GM12874 (cell line): ENCODE measurements around the gene ACP7.

Source experiments
- TF ChIP-seq, protein P1 (sequence below): IDR thresholded peaks from 2 replicates; pipeline ENCODE4 v1.5.1; 2011; ENCODE audit warnings: low read depth, mild to moderate bottlenecking, control low read depth, low read length, moderate library complexity; ENCODE audit not compliant: insufficient read depth

ACP7 gene

GRCh38 chr19:39064405-39064804 is 19.8 kb upstream of the ACP7 start:
- TF ChIP-seq, protein P1, sequence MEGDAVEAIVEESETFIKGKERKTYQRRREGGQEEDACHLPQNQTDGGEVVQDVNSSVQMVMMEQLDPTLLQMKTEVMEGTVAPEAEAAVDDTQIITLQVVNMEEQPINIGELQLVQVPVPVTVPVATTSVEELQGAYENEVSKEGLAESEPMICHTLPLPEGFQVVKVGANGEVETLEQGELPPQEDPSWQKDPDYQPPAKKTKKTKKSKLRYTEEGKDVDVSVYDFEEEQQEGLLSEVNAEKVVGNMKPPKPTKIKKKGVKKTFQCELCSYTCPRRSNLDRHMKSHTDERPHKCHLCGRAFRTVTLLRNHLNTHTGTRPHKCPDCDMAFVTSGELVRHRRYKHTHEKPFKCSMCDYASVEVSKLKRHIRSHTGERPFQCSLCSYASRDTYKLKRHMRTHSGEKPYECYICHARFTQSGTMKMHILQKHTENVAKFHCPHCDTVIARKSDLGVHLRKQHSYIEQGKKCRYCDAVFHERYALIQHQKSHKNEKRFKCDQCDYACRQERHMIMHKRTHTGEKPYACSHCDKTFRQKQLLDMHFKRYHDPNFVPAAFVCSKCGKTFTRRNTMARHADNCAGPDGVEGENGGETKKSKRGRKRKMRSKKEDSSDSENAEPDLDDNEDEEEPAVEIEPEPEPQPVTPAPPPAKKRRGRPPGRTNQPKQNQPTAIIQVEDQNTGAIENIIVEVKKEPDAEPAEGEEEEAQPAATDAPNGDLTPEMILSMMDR: no peak

- TF ChIP-seq, protein P1: no peak
These were observed 18.2 kb upstream of the ACP7 start for GRCh38 chr19:39065928-39066327.

DNA sequence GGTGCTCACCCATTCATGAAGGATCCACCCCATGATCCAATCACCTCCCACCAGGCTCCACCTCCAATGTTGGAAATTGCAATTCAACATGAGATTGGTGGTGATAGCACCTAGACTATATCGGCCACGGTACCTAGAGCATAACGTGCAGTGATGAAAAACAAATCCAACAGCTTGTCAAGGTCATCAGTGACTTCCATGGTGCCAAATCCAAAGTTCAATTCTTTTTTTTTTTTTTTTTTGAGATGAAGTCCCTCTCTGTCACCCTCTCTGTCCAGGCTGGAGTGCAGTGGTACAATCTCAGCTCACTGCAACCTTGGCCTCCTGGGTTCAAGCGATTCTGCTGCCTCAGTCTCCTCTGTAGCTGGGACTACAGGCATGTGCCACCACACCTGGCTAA is 17.1 kb upstream of the ACP7 start:
- TF ChIP-seq, protein P1: no peak

GRCh38 chr19:39070888-39071287 is 13.3 kb upstream of the ACP7 start:
- TF ChIP-seq, protein P1: no peak

DNA sequence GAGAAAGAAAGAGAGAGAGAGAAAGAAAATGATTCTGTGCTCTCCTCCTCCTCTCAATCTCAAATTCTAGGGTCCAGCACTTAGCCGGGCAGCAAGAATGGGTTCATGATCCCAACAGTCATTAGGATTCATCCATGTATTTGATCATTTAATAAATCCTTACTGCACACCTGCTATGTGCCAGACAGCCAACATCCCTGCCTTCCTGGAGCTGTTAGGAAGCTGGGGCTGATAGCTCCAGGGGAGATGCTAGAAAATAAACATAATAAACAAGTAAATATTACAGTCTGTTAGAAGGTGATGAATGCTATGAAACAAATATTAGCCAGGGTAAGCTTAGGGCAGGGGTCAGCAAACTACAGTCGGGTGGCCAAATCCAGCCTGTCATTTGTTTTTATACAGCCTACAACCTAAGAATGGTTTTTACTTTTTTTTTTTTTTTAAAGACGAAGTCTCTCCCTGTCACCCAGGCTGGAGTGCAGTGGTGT is 9.9 kb upstream of the ACP7 start:
- TF ChIP-seq, protein P1: no peak

- TF ChIP-seq, protein P1: no peak
These were observed 9.2 kb upstream of the ACP7 start for GRCh38 chr19:39074942-39075341.

GRCh38 chr19:39077323-39077722 is 6.8 kb upstream of the ACP7 start:
- TF ChIP-seq, protein P1: no peak
